K562 (cell line): ENCODE results near the gene HOXC4. TPM values are rescaled to one million over a fixed set of nuclear protein-coding genes. Genes with fewer than 3 reads are reported as not detected.

Source experiments
- ATAC-seq: fragments of 200-7000 bp; cut with Tn5 transposase; 3 replicates; pipeline ENCODE4 v1.9.1; 2020; ENCODE audit warnings: moderate library complexity
- BruUV-seq: library from RNA; stranded (reverse); fragments of 400-500 nt; replicated peaks from 2 replicates; lab custom pipeline; 2021; lab: Mats Ljungman, UMichigan
- CTCF ChIA-PET: fragments of 300-600 bp; formaldehyde crosslinking; extraction: SDS; loops from one replicate; lab custom pipeline; 2021; ENCODE audit warnings: low intra/inter-chr PET ratio; lab: Yijun Ruan, JAX
- POLR2A ChIA-PET: fragments of 300-600, 350-650 bp; sonication (Branson Sonifier 250); formaldehyde crosslinking; extraction: SDS; loops from one replicate; lab custom pipeline; 2021; ENCODE audit warnings: antibody characterized with exemption, inconsistent platforms; lab: Yijun Ruan, JAX
- DNase-seq, 4 experiments: peaks; one replicate each; pipeline versions ENCODE4 v3.0.0 to v3.0.0-alpha.2; 2011 to 2018; ENCODE audit warnings: low spot score in 3 of 4, mixed read lengths in 3 of 4; ENCODE audit errors: extremely low read depth in 1 of 4
- FAIRE-seq: peaks from 2 replicates; lab custom pipeline; 2011; peaks lifted over from hg19 to GRCh38; lab: Jason Lieb, UNC
- H2AFZ ChIP-seq: 2 replicates; pipeline ENCODE4 v1.6.0; 2011; ENCODE audit warnings: low read depth, low read length, control low read depth, inconsistent platforms
- H3K27ac ChIP-seq: fragments of 200-600 bp; 3 replicates; pipeline ENCODE4 v1.8.0; 2011; ENCODE audit warnings: low read depth, mild to moderate bottlenecking, control low read depth, inconsistent platforms, low read length, moderate library complexity, mixed read lengths; ENCODE audit errors: extremely low read depth
- H3K27me3 ChIP-seq, 2 experiments: fragments of 300-600 bp in 1 of 2; 2 replicates in 1 of 2; 3 replicates in 1 of 2; pipeline versions ENCODE4 v1.6.0 to v1.8.0; 2011; ENCODE audit warnings: inconsistent platforms in 2 of 2, low read length in 2 of 2, mild to moderate bottlenecking in 1 of 2, mixed read lengths in 1 of 2, moderate library complexity in 1 of 2; ENCODE audit not compliant: control insufficient read depth in 2 of 2, insufficient read depth in 2 of 2
- H3K36me3 ChIP-seq: fragments of 300-600 bp; 3 replicates; pipeline ENCODE4 v1.8.0; 2011; ENCODE audit warnings: mild to moderate bottlenecking, low read length, inconsistent platforms; ENCODE audit not compliant: control insufficient read depth, insufficient read depth
- H3K4me1 ChIP-seq, 2 experiments: fragments of 200-600 bp in 1 of 2; replicated peaks in 1 of 2; 2 replicates in 1 of 2; 3 replicates in 1 of 2; pipeline versions ENCODE4 v1.5.1 to v1.8.0; 2011; ENCODE audit warnings: inconsistent platforms in 2 of 2, low read length in 2 of 2, mild to moderate bottlenecking in 1 of 2, mixed read lengths in 1 of 2, moderate library complexity in 1 of 2; ENCODE audit not compliant: control insufficient read depth in 2 of 2, insufficient read depth in 2 of 2
- H3K4me2 ChIP-seq: 2 replicates; pipeline ENCODE4 v1.6.1; 2011; ENCODE audit warnings: low read length, control low read depth, inconsistent platforms, mixed read lengths; ENCODE audit not compliant: insufficient read depth
- H3K4me3 ChIP-seq: fragments of 200-600 bp; sonication (generic), shearing (Covaris generic); 2 replicates; pipeline ENCODE4 v1.5.1; 2016; ENCODE audit warnings: control low read depth, inconsistent platforms
- H3K79me2 ChIP-seq: fragments of 200-600 bp; 3 replicates; pipeline ENCODE4 v1.8.0; 2011; ENCODE audit warnings: low read length, inconsistent platforms; ENCODE audit not compliant: control insufficient read depth, insufficient read depth
- H3K9ac ChIP-seq, 2 experiments: 2 replicates each; pipeline versions ENCODE4 v1.6.0 to v1.6.1; 2011; ENCODE audit warnings: low read depth in 2 of 2, low read length in 2 of 2, control low read depth in 1 of 2, inconsistent platforms in 1 of 2, mild to moderate bottlenecking in 1 of 2, mixed read lengths in 1 of 2; ENCODE audit not compliant: insufficient read depth in 1 of 2
- H3K9me1 ChIP-seq: one replicate; pipeline ENCODE4 v1.6.0; 2011; ENCODE audit warnings: inconsistent platforms, mild to moderate bottlenecking, low read length, moderate library complexity; ENCODE audit not compliant: control insufficient read depth, insufficient read depth
- H3K9me3 ChIP-seq: replicated peaks from 2 replicates; pipeline ENCODE4 v1.5.1; 2011; ENCODE audit warnings: low read depth, low read length, inconsistent platforms; ENCODE audit not compliant: control insufficient read depth, insufficient read depth
- H4K20me1 ChIP-seq: replicated peaks from 2 replicates; pipeline ENCODE4 v1.6.1; 2011; ENCODE audit warnings: low read length, inconsistent platforms, mixed read lengths; ENCODE audit not compliant: control insufficient read depth, insufficient read depth
- CC2D1A ChIP-seq: fragments of 450-650 bp; IDR thresholded peaks from 2 replicates; pipeline ENCODE4 v1.6.1; 2017; ENCODE audit warnings: mild to moderate bottlenecking
- DLX4 ChIP-seq: fragments of 250-450 bp; sonication (Bioruptor Pico); IDR thresholded peaks from 2 replicates; pipeline ENCODE4 v1.6.1; 2021; ENCODE audit warnings: mild to moderate bottlenecking
- FOXK1 ChIP-seq: sonication (generic); formaldehyde crosslinking; IDR thresholded peaks from 2 replicates; pipeline ENCODE4 v1.8.0; 2022; ENCODE audit warnings: missing genetic modification reagents, mild to moderate bottlenecking, borderline replicate concordance
- FOXP1 ChIP-seq: sonication (generic); formaldehyde crosslinking; IDR thresholded peaks from 2 replicates; pipeline ENCODE4 v1.8.0; 2022; ENCODE audit warnings: mild to moderate bottlenecking, missing genetic modification reagents
- HEY1 ChIP-seq: fragments of 250-450 bp; sonication (Bioruptor Pico); IDR thresholded peaks from 2 replicates; pipeline ENCODE4 v1.5.0; 2020; ENCODE audit warnings: mild to moderate bottlenecking, moderate library complexity, borderline replicate concordance
- IFI16 ChIP-seq: fragments of 250-450 bp; sonication (Bioruptor Pico); IDR thresholded peaks from 2 replicates; pipeline ENCODE4 v2.1.2; 2022; ENCODE audit warnings: mild to moderate bottlenecking, inconsistent platforms
- MTA1 ChIP-seq: fragments of 450-650 bp; IDR thresholded peaks from 2 replicates; pipeline ENCODE4 v1.6.1; 2017; ENCODE audit warnings: borderline replicate concordance
- MXI1 ChIP-seq: IDR thresholded peaks from 2 replicates; pipeline ENCODE4 v1.6.1; 2011; ENCODE audit warnings: low read depth, mild to moderate bottlenecking, improper control_type of control experiment, low read length
- NR3C1 ChIP-seq: sonication (generic); formaldehyde crosslinking; IDR thresholded peaks from 2 replicates; pipeline ENCODE4 v1.8.1; 2022; ENCODE audit warnings: missing genetic modification reagents
- PML ChIP-seq: IDR thresholded peaks from 2 replicates; pipeline ENCODE4 v1.6.1; 2012; ENCODE audit warnings: low read length, inconsistent platforms
- POLR2AphosphoS5 ChIP-seq: IDR thresholded peaks from 2 replicates; pipeline ENCODE4 v1.6.1; 2011; ENCODE audit warnings: mild to moderate bottlenecking, low read depth, low read length, moderate library complexity; ENCODE audit not compliant: control insufficient read depth, insufficient read depth
- RAD51 ChIP-seq: fragments of 450-650 bp; IDR thresholded peaks from 2 replicates; pipeline ENCODE4 v1.7.1; 2016; ENCODE audit warnings: low read depth, mild to moderate bottlenecking, borderline replicate concordance
- RBBP5 ChIP-seq: fragments of 200-600 bp; sonication (generic); IDR thresholded peaks from 2 replicates; pipeline ENCODE4 v1.6.1; 2012; ENCODE audit warnings: borderline replicate concordance, mild to moderate bottlenecking, low read length, control low read depth, inconsistent platforms; ENCODE audit not compliant: insufficient read depth, poor library complexity, severe bottlenecking
- RBM39 ChIP-seq: fragments of 200-400 bp; formaldehyde crosslinking; optimal IDR thresholded peaks from 2 replicates; pipeline ENCODE3; 2018; ENCODE audit warnings: low read depth, low read length
- RCOR1 ChIP-seq, 2 experiments: IDR thresholded peaks; 2 replicates each; pipeline ENCODE4 v1.6.1; 2012; ENCODE audit warnings: low read depth in 2 of 2, low read length in 2 of 2, borderline replicate concordance in 1 of 2, improper control_type of control experiment in 1 of 2
- SAFB2 ChIP-seq: fragments of 200-400 bp; formaldehyde crosslinking; IDR thresholded peaks from 2 replicates; pipeline ENCODE4 v1.6.1; 2018; ENCODE audit warnings: borderline replicate concordance, low read length, low read depth, moderate library complexity; ENCODE audit not compliant: severe bottlenecking
- SMAD2 ChIP-seq: fragments of 150-350 bp; IDR thresholded peaks from 2 replicates; pipeline ENCODE4 v1.6.1; 2014; ENCODE audit warnings: low read depth, mild to moderate bottlenecking, low read length
- SREBF2 ChIP-seq: sonication (generic); formaldehyde crosslinking; IDR thresholded peaks from 2 replicates; pipeline ENCODE4 v1.4.0; 2020; ENCODE audit warnings: mild to moderate bottlenecking, missing genetic modification reagents
- ZNF41 ChIP-seq: fragments of 250-450 bp; sonication (Bioruptor Pico); conservative IDR thresholded peaks from 2 replicates; pipeline ENCODE4 v1.4.0; 2020; ENCODE audit warnings: mild to moderate bottlenecking
- ZNF436 ChIP-seq: fragments of 250-450, 450-650 bp; sonication (Bioruptor Pico); formaldehyde crosslinking; IDR thresholded peaks from 2 replicates; pipeline ENCODE4 v1.7.0; 2020; ENCODE audit warnings: mild to moderate bottlenecking
- ZNF717 ChIP-seq: fragments of 250-450 bp; sonication (Bioruptor Pico); IDR thresholded peaks from 2 replicates; pipeline ENCODE4 v1.5.0; 2021
- ZSCAN32 ChIP-seq: fragments of 450-650 bp; formaldehyde crosslinking; IDR thresholded peaks from 2 replicates; pipeline ENCODE4 v1.4.0; 2020; ENCODE audit warnings: mild to moderate bottlenecking, moderate library complexity
- WGBS: fragments of 100-300 bp; shearing (Covaris generic); methylation state at CpG from one replicate; pipeline ENCODE4 v1.1.6; 2016; ENCODE audit warnings: low coverage, mixed read lengths; ENCODE audit not compliant: insufficient coverage; ENCODE audit errors: missing lambda C conversion rate; 5-methylcytosine and 5-hydroxymethylcytosine counted together
- in situ Hi-C: fragments of 300-500 bp; cut with MboI; formaldehyde crosslinking; loops from 4 replicates; pipeline ENCODE4 v1.15.0; 2018; ENCODE audit warnings: inconsistent platforms, mixed read lengths
- intact Hi-C: fragments of 100-400 bp; cut with micrococcal nuclease; formaldehyde crosslinking; loops from 2 replicates; pipeline ENCODE4 v1.14.2; 2022
- polyA plus RNA-seq, 8 experiments: library from polyadenylated mRNA; depleted of rRNA in 4 of 8; stranded (reverse) in 5 of 8; unstranded in 3 of 8; fragments of >200 nt; fragmentation: Nextera tagmentation in 2 of 8; fragmentation: Illumina TruSeq in 1 of 8; extraction: Ambion mirVana in 2 of 8; extraction: Trizol in 1 of 8; gene quantifications; 2 replicates each; pipeline versions ENCODE4 v1.2.1 to v1.2.3, GENCODE V29; 2011 to 2014; ENCODE audit warnings: inconsistent platforms in 1 of 8, missing spikeins in 1 of 8
- total RNA-seq, 7 experiments: library from RNA; depleted of rRNA in 6 of 7; stranded (reverse); fragments of >200 nt in 6 of 7; fragmentation: Illumina TruSeq in 2 of 7; extraction: Trizol in 2 of 7; gene quantifications; 2 replicates each; pipeline versions ENCODE4 v1.2.1 to v1.2.3, GENCODE V29; 2011 to 2021; ENCODE audit warnings: low replicate concordance in 1 of 7

HOXC4 gene
- total and polyA plus RNA-seq, 9 of the 15 experiments (the other 6 are each of a cell fraction or from before 2014, with no cell fraction given) = 0.06 to 1.5 (median 0.44) TPM; not detected in 1

- in situ Hi-C loops (no loop called here), intact Hi-C loops (loop anchor here (10.0 kb wide), 1 partner anchor 278 kb away; no protein-coding TSS in a partner anchor)
- peak in 3 of 4 experiments; percentile 35 to 56 (median 49) for DNase-seq
- TF ChIP-seq FOXP1 (no peak), RBM39 (no peak), MXI1 (no peak), ZSCAN32 (CRISPR knock-in tag) (no peak), ZNF717 (CRISPR knock-in tag) (no peak), ZNF436 (no peak), RCOR1 (IDR thresholded peaks at IDR 0.05; ENCODE audit: borderline replicate concordance in 1 of 2, low read depth in 2 of 2, low read length in 2 of 2) (no peak), SREBF2 (no peak), HEY1 (CRISPR knock-in tag) (no peak), DLX4 (CRISPR knock-in tag) (no peak), FOXK1 (no peak), CC2D1A (no peak), POLR2AphosphoS5 (no peak), IFI16 (CRISPR knock-in tag) (no peak), ZNF41 (CRISPR knock-in tag) (no peak), RBBP5 (no peak), SAFB2 (no peak), MTA1 (peak; percentile 57), SMAD2 (no peak), PML (no peak), NR3C1 (no peak), RAD51 (no peak)
Measured at GRCh38 chr12:54017027-54017788, 36.4 kb upstream of the HOXC4 start.

More at GRCh38 chr12:54017027-54017788, 36.4 kb upstream of the HOXC4 start:
- H4K20me1 ChIP-seq = no peaks in the 10 kb centered on the region
- TSS peak; percentile 92 for BruUV-seq
- H3K79me2 ChIP-seq = peaks cover 3% of the 10 kb centered on the region; the same call in 2 of the 3 replicates
- H3K27me3 ChIP-seq = no peaks in the 10 kb centered on the region
- POLR2A ChIA-PET = interaction anchor here (0.5 to 2.1 kb wide), 12 partner anchors 9 to 354 kb away, joined by 3 to 10 read pairs (median 4); partner anchors contain the start of genes HOXC5, HOXC6 and HOXC8
- no peaks in the 10 kb centered on the region for H3K36me3 ChIP-seq
- H3K9me3 ChIP-seq = no peaks in the 10 kb centered on the region
- ATAC-seq = peak; percentile 59
- H2AFZ ChIP-seq = peak overlapping the region; percentile 97
- FAIRE-seq = no peak
- peak overlapping the region; percentile 82 to 98 for H3K9ac ChIP-seq
- H3K4me1 ChIP-seq = peaks cover 10 to 44% of the 10 kb centered on the region in 2 experiments
- peak overlapping the region; percentile 60 for H3K4me3 ChIP-seq
- peak overlapping the region; percentile 86 for H3K27ac ChIP-seq
- 2% methylated on average over 19 of the region's 24 CpGs for WGBS
- no peaks in the 10 kb centered on the region for H3K9me1 ChIP-seq
- CTCF ChIA-PET = interaction anchor here (1.0 kb wide), 1 partner anchor 12 kb away, joined by 3 read pairs; no protein-coding TSS in a partner anchor
- peak overlapping the region; percentile 91 for H3K4me2 ChIP-seq
